GM18873 (cell line): ENCODE measurements around the gene BLTP3B.

Experiments
- ATAC-seq: cut with Tn5 transposase; IDR thresholded peaks from one replicate; pipeline ENCODE4 v1.9.1; 2021; ENCODE audit warnings: mild to moderate bottlenecking, moderate library complexity, moderate number of reproducible peaks; ENCODE audit not compliant: unreplicated experiment, low FRiP score

The BLTP3B gene

DNA sequence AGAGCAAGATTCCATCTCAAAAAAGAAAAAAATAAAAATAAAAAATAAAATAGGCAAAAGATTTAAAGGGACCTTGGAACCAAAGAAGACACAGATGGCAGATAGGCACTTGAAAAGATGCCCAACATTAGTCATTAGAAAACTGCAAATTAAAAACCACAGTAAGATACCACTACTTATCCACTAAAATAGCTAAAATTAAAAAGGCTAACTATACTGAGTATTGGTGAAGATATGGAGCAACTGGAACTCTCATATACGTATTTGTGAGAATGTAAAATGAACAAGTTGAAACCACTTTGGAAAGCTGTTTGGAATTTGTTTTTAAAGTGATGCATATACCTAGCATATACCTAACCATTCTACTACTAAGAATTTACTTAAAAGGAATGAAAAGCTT, 22.3 kb downstream of the BLTP3B start:
- ATAC-seq, result no peak

DNA sequence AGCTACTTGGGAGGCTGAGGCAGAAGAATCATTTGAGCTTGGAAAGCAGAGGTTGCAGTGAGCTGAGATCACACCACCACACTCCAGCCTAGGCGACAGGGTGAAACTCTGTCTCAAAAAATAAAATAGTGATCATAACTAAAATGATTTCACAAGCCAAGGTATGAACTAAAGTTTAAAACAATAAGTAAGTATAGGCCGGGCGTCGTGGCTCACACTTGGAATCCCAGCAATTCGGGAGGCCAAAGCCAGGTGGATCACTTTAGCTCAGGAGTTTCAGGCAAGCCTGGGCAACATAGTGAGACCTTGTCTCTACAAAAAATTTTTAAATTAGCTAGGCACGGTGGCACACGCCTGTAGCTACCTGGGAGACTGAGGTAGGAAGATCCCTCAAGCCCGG, 27.4 kb downstream of the BLTP3B start:
- ATAC-seq, result no peak

DNA sequence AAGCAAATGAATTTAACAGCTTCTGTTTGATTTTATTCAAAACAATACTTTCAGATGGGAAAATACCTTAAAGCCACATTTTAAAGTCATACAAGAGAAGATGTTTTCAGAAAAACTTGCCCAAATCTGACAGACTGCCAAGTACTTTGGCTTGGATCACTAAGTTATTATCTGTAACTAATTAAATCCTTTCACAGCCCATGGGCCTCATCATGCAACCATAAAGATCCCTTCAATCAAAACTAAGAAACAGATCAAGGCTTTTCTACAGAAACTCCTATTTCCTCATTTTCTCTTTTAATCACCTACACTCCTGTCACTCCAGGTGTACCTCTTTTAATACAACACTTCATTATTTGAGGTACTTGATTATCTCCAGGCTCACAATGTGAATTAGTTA, 28.1 kb downstream of the BLTP3B start:
- ATAC-seq, result no peak

DNA sequence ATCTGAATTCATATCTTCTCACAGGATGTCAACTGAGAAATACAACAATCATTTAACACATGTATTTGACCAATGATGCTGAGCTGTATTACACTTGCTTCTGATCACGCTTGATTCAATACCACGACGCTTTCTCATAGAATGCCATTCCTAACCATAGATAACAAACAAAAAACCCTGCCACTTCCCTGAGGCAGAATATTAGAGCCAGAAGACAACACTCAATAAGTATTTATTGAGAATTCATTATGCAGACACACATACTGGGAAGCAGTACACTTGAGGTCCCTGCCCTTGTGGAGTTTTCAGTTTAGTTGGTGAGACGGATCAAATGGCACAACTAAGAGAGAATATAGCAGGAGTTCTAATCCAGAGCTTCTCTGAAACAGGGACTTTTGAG, 32.4 kb downstream of the BLTP3B start:
- ATAC-seq, result no peak

DNA sequence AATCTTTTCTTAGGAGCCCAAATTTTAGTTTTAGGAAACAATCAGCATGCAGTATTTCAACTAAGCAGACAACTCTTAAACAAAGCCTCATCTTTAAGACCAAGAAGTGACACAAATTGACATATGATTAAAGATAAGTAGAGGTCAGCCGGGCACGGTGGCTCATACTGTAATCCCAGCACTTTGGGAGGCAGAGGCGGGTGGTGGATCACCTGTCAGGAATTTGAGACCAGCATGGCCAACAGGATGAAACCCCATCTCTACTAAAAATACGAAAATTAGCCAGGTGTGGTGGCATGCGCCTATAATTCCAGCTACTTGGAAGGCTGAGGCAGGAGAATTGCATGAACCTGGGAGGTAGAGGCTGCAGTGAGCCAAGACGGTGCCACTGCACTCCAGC, 35.8 kb downstream of the BLTP3B start:
- no peak for ATAC-seq

DNA sequence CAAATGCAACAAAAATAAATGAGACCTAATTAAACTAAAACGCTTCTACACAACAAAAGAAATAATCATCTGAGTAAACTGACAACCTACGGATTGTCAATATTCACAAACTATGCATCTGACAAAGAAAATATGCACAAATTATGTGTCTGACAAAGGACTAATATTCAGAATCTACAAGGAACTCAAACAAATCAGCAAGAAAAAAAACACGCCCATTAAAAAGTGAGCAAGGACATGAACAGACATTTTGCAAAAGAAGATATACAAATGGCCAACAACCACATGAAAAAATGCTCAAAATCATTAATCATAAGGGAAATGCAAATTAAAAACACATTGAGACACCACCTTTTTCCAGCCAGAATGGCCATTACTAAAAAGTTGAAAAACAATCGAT, 37.0 kb downstream of the BLTP3B start:
- ATAC-seq, result no peak

DNA sequence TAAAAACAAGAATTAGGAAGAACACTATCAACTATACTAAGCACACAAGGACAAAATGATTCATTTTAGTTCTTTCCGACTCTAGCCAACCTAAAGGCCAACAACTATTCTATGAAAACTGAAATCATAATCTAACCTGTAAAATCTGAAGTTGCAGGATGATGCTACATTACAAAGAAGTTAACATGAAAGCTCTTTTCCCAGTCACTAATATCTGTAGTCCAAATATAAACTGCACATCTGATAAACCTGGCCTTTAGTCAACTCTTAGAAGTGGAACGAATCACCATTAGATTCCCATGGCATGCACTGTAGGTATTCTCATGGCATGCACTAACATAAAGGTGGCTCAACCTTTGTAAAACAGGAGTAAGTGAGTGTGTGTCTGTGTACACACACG, 41.7 kb downstream of the BLTP3B start:
- ATAC-seq, result no peak
